Activated CD4-positive, alpha-beta T cell treated with anti-CD3 and anti-CD28 coated beads, Interleukin-10, Interleukin-2, amounts not matched to agents 100 ng/mL and 50 ng/mL, durations not matched to agents 16 hours and 8 hours (primary cell): ENCODE measurements around the gene C14orf180.

Experiments
- DNase-seq: peaks from one replicate; pipeline ENCODE4 v3.0.0-alpha.2; 2020

C14orf180 gene

DNA sequence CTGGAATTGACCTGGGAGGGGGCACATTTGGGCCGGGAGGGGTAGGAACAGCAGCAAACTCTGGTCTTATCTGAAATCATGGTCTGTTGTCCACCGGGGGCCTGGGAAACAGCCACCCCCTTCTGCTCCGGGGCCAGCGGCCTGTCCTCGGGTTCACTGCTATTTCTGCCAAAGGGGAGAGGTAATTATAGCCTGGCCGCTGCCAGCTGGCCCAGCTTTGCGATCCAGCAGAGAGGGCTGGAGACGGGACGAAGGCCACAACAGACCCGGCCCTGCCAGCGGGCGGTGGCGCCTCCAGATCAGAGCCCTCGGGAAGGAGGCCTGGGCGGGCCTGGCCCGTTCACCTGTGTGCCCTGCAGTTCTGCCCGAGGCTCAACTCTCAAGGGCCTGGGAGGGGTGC lies at the start of gene C14orf180:
Gene C14orf180, plus strand, starts transcription at position 258 of the 400 bp plus-strand sequence. CDS start 6,667 bp downstream, outside the sequence.
- DNase-seq, result no peak

DNA sequence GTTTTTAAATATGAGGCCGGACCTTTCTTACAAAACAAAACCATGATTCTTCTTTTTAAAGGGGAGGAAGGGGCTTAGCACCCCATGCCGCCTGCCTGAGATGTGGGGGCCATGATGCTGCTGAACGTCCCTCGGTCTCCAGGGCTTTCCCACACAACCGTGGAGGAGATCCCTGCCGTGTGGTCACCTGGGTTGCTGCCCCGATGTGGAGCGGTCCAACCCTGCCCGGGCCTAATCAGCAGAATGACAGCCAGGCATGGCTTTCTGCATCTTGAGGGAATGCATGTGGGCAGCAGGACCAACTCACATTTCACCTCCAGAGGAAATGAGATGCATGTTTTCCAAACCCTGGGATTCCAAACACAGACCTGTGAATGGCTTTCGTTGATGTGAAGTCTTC lies 48.9 kb upstream of the C14orf180 start:
- no peak for DNase-seq

DNA sequence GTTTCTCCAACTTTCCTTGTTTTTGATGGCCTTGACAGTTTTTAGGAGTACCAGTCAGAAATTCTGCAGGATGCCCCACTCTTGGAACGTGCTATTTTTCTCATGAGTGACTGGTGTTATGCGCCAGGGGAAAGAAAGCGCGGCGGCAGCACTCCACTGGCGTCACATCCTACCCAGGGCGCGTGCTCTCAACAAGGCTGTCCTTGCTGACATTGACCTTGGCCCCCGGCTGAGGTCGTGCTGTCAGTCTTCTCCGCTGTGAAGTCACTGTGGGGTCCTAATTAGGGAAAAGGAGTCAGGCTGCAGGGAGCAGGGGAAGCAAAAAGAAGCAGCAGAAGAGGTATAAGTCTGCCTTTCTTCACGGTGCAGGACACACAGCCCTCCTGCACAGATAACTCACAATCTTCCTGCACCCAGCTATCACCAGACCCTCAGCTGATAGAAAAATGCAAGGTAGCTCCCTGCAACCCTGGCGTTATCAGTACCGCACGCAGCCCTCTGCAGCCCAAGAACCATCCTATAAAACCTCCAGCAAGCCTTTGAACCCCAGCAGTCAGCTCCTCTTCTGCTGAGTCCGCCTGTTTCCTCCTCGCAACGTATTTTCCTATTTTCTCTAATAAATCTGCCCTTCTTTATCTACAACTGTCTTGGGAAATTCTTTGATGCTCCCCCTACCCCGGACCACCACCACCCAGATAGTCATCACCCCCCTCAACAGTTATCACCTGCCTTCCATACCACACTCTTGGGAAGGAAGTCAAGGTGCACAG lies 48.0 kb upstream of the C14orf180 start:
- DNase-seq, result no peak

DNA sequence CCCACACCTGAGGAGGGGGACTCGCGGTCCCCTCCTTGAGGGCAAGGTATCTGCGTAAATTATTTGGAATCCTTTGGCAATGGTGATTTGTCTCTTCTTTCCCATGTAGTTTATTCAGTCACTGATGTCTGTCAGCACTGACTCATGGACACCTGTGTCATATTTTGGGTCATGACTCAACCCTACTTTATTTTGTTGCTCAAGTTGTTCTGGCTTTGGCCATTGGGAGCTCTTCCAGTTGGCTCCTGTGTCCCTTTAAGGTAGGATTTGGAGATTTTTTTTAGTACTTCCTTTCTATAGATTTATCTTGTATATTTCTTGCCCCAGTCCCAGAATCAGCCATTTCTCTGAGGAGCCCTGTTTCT lies 47.4 kb upstream of the C14orf180 start:
- no peak for DNase-seq

DNA sequence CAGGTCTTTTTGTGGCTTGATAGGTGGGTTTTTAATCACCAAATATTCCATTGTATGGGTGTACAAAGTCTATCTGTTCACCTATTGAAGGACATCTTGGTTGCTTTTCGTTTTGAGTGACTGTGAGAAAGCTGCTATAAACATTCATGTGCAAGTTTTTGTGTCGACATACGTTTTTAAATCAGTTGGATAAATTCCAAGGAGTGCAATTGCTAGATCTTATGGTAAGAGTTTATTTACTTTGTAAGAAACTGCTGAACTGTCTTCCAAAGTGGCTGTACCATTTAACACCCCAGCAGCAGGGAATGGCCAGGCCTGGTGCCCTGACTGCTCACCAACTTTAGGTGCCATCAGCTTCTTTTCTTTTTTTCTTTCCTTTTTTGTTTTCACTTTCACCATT lies 45.5 kb upstream of the C14orf180 start:
- no peak for DNase-seq

DNA sequence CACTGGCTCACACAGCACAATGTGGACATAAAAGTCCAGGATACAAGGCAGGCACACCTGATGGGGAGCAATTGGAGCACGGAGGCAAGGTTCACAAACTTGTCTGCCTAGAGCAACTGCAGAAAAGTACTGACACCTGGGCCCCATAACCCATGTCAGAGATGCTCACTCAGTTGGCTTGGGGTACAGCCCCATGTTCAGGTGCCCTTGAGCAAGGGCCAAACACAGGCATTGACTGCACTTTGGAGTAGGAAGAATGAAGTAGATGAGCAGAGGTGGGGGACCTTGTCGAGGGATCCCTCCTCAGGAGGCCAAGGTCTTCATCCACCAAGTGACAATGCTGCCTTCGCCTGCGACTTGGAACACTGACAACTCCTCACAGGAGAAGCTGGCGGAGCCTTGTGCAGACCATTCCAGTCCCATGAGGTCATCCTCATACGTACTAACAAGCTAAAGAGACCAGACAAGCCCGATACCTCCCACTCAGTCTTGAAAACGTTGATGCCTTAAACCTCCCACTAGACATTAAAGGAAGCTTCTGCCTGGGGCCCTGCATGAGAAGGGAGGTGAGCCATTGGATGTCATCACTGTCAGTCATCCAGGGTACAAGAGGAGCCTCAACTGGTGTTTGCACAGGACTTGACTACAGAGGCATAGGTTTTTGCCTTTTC lies 42.5 kb upstream of the C14orf180 start:
- DNase-seq, result no peak

DNA sequence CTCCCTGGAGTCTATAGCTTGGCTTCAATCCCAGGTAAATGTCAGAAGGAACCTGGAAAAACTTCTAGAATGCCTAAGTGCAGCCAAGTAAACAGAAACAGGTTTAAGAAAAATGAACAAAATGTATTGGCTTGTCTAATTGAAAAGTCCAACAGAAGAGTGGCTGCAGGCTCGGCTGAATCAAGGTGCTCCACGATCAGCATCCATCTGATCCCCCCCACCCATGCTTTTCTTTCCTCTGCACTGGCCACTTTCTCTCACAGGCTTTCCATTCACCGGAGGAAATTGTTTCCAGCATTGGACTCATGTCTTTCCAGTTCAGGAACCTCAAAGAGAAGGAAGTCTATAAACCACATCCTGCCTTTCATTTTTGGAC lies 42.0 kb upstream of the C14orf180 start:
- no peak for DNase-seq

DNA sequence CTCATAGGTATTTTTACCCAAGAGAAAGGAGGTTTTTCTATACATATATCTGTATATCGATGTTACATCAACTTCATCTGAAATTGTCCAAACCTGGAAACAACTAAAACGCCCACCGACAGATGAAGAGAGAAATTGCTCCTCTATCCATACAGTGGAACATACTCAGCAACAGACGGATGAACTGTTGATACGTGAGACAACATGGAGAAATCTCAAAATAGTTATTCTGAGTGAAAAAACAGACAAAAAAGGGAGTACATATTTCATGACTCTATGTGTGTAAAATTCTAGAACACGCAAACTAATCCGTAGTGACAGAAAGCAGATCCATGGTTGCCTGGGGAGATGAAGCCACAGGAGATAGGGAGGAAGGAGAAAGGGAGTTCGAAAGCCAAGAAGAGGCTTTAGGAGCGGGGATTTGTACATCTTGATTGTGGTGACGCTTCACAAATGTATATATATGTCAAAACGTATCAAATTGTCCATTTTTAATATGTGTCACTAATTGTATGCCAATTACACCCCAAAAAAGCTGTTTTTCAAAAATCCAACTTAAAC lies 37.6 kb upstream of the C14orf180 start:
- no peak for DNase-seq

DNA sequence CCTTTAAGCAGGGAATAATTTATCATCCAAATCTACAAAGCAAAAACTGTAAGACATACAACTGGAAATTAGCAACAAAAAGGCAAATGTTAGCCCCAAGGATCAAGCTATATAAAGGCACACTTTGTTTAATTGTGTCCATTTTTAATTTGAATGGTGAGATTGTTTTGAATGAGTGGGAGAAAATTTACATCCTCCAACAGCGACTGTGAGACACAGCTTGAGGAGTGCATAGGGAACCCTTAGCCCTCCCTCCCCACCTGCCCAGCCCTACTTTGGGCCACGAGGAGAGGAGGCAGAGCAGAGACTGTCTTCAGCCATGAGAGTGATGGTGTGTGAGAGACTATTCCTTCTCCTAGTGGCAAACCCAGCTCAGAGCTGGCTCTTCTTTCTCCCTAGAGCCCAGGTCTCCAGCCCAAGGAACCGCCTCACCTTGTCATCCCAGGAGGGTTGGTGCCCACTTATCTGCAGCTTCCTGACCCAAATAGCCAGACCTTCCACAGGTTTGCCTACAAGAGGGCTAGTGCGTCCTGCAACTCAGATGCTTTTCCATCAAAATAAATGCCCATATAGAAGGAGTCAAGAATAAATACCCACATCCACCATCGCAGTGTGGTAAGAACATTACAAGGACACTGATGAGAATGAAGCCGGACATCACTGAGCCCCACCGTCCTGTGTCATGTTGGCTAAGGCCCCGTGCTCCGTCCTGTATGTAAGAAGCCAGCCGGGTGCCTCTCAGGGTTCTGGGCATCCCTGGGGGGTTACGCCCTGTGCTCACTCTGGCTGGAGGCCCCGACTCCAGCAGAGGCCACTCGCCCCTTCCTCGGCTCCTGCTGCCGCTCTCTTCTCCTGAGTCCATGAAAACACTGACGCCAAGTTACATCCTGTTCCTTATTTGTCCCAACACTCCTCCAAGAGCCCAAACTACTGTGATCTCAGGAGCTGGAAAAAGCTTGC lies 36.4 kb upstream of the C14orf180 start:
- DNase-seq, result no peak

DNA sequence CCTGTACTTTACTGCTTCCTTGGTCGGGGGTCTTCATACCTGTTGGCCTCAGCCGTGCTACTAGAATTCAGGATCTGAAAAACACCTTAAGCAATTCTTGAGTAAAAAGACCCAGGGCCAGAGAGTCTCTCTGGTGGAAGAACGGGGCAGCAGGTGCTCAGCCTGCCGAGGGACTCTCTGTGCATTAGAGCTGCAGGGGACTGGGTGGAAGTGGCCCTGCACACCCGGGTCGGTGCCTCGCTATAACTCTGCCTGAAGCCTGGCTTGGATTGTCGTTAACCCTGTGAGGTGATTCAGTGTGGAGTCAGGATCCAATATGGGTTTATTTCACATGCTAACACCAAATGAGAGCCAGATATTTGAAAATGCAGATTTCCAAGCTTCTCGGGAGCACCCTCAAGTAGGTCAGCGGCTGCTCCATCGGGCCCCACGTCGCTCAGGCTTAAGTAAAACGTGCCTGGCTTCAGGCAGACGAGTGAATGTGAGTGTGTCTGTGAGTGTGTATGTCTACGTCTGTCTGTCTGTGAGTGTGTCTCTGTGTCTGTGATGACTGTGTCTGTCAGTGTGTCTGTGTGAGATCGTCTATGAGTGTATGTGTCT lies 35.1 kb upstream of the C14orf180 start:
- DNase-seq, result no peak

DNA sequence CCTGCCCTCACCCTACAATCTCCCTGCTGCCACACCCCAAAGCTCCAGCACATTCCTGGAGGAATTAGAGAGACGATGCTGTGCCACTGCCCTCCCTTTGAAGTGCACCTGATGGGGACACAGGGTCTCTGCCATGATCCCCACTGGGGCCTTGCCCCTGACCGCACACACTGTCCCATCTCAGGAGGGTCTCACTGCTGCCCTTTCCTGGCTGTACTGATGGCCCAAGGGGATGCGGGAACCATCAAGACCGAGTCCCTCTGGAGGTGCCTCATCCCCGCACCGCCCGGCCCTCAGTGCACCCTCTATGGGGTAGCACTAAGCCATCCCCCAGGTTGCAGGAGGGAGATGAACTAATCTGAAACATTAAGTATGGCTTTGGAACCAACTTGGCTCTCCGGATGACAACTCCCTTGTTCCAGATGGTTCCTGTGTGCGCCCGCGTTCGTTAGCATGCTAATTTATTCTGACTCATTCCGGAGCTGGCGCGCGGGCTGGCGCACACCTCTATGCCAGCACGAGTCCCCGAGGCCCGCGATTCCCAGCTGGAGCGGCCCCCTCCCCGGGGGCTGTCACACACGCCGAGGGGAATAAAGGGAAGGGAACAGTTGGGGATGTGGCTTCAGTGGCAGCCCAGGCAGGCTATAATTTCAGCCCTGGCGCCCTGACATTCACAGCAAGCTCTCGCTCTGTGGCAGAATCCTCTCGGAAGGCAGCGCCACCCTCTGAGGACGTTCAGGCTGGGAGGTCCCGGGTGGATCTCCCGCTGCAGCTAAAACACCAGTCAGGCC lies 34.2 kb upstream of the C14orf180 start:
- DNase-seq, result no peak

DNA sequence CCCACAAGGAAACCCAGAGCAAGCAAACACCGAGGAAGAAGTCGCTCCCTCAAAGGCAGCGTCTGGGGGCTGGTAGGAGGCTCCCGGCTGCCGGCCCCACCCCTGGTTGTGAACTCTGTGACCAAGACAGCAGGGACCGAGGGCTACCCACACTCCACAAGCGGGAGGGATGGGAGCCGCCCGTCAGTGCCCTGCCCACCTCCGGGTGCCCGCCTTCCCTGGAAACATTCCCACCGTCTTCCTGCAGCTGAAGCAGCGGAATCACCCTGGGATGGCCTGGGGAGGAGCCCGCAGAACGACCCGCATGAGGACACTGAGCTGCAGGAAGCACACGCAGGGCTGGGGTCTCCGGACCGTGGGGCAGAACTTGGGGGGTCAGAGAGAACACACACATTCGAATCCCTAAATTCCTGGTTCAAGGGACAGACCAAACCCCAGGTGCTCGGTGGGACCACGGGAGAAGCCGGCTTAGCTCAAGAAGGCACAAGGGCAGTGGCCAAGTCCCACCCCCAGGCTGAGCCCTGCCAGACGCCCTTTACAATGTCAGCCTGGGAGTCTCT lies 33.5 kb upstream of the C14orf180 start:
- DNase-seq, result no peak

DNA sequence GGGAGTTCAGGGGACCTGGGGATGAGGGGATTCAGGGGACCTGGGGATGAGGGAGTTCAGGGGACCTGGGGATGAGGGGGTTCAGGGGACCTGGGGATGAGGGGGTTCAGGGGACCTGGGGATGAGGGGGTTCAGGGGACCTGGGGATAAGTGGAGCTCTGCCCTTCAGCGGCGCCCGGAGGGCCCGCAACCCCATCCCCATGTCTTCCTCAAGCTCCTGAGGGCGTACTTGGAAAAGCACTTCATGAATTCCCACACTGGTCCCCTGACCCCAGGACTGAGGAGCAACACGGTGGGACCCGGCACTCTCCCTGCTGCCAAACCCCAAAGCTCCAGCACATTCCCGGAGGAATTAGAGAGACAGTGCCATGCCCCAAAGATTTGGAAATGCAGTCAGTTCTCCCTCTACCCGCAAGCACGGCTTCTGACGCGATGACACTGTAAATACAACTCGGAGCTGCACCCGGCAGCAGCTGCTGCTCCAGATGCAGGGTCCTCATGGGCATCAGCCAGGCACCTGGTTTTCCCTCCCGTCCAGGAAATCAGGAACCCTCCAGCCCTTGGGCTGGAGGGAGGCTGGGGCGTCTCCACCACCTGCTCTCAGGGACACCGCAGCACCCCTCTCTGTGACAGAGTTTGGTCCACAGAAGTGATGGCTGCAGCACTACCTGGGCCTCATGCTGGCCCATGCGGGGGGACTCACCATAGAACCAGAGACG lies 32.8 kb upstream of the C14orf180 start:
- DNase-seq, result no peak

DNA sequence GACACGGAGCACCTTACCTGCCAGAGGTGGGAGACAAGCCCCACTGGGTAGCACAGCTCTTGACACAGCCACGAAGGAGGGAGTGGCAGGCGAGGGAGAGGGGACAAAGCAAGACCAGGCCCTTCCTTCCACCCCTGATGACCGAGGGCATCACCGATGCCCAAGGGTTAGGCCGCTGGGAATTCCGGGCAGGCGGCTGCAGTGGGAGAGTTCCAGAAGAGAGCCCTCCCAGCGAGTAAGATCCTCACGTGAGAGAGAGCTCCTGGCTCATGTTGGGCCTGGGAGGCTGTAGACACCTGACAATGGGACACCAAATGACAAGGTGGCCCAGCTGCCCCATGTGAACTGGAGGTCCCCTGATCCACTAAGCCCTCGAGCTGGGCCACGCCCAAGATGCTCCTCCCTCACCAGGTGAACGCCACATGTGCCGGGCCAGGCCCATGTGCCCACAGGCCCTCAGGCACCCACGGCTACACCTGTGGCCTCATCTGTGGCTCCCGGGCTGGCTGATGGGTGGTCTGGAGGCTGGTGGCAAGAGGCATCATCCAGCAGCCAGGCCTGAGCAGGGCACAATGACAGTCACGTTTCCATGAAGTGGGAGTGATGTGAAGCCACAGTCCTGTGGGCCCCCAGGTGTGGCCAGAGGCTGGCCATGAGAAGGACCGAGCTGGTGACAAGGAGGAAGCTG lies 32.1 kb upstream of the C14orf180 start:
- no peak for DNase-seq

DNA sequence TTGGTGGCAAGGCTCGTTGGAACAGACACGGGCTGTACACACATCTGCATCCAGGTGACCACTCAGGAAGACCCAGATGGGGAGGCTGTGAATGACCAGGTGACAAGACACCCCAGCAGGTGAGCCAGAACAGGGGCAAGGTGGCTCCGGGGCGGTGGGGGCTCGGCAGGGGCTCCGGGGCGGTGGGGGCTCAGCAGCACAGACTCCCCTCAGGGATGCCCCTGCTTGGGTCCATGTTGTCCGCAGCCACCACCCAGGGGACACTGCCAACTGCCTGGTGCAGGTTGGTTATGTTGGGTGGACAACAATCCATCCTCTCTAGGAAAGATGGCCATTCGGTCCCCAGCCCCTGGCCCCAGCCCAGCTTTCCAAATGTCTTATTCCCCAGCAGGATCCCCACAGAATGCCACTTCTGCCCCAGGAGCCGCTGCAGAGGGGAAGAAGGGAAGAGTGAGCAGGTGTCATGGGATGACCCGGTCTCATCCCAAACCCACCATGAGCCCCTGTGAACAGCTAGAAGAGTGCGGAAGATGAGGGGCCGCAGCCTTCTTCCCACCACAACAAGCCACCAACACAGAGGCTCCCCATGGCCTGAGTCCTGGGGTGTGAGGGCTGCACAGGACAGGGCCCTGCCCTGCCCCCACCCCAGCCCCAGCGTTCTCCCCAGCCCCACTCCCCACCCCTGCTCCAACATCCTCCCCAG lies 31.4 kb upstream of the C14orf180 start:
- no peak for DNase-seq

DNA sequence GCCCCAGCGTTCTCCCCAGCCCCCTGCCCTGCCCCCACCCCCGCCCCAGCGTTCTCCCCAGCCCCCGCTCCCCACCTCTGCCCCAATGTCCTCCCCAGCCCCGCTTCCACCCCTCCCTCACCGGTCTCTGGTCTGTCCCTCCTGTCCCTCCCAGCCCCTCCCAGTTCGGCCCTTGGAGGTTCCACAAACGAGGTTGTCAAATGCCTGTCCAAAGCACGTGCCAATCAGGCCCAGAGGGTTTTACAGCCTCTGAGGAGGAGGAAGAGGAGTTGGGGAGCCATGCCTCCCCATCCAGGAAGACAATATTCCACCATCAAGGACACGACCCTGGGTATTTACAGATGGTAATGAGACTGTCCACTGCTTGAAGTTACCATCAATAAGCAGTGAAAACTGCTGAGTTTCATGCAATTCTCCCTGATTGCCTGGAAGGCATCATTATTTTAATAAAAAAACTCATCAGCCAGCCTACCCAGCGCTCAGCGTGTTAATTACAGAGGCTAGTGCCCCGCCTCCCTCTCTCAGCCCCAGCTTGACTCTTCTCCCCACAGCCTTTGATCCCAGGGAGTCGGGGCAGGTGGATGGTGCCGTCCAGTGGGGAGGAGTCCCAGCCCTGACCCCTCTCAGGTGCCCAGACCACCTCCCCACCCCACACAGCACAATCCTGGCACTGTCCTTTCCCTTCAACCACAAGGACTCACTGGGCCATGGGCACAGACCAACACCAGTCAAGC lies 30.6 kb upstream of the C14orf180 start:
- DNase-seq, result no peak

DNA sequence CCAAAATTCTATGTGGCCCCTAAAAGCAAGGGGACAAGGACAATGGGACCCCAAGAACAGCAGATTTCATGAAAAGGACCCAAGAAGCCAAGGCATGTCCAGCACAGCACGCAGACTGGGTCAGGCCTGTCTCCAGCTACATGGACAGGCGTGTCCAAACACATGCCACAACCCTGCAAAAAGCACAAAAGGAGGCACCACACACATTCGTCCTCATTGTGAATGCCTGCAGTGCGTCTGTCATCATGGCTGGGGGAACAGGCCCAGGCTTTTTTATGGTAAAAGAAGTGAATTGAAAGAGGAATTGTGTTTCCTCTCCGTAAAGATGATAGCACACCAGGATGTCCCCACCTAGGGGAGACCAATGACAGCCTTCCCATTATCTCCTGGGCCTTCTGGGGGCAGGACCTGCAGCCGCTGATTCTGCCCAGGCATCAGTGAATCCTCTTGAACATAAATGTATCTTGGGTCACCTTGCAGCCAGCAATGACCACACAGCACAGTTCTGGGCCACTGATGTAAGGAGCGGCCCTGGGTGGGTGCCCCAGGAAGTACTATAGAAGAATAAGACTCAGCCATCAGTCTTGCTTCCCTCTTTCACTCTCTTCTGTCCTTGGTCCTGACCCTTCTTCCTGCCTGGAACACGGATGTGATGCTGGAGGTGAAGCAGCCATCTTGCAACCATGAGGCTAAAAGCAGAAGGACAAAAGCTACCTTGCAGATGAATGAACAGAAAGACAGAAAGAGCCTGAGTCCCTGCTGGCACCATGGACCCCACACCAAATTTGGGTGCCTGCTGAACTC lies 29.8 kb upstream of the C14orf180 start:
- no peak for DNase-seq

DNA sequence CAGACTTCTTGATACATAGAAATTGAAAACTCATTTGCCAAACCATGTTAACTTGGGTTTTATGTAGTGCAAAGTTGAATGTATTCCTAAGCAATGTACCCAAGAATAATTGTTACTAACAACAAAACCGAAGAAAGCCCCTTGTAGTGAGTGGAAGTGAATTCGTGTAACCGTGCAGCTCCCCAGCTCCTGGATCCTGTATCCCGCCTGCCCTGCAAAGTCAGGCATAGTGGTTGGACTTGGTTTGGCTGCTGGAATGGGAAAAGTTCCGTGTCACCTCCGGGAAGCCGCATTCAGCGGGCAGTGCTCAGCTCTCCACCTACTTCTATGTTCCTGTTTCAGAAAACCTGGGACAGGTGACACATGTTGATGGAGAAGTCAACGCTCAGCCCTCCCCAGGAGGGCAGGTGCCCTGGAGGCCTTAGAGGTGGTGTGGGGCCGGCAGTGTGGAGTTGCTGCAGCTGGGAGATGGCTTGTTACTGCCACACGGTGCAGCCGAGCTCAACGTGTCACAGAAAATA lies 29.2 kb upstream of the C14orf180 start:
- no peak for DNase-seq
